ENCODE data around the gene LELP1. TPM values are rescaled to one million over a fixed set of nuclear protein-coding genes. Genes with fewer than 3 reads are reported as not detected.

The LELP1 gene
- total RNA-seq: not detected in 3 replicates
- long read RNA-seq: 0 reads

DNA sequence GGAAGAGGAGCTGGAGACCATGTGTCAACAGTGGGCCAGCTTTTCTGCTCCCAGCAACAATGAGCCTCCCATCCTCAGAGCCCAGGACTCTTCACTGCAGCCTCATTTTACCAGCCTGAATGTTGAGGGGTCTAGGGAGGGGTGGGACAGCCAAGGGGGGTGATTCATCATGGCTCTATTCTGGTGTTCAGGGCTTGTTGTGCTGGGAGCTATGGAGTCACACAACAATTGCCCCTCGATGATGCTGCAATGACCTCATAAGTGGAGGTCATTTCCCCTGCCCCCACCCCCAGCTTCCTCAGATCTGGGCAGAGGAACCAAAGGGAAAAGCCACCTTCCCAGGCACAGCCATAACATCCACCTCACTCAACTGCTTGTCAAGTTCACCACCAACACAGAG is at the start of gene LELP1:
Gene LELP1, plus strand, starts transcription at position 301 of the 400 bp plus-strand sequence. CDS start 1,278 bp downstream, outside the sequence.
- TF ChIP-seq, protein P1, sequence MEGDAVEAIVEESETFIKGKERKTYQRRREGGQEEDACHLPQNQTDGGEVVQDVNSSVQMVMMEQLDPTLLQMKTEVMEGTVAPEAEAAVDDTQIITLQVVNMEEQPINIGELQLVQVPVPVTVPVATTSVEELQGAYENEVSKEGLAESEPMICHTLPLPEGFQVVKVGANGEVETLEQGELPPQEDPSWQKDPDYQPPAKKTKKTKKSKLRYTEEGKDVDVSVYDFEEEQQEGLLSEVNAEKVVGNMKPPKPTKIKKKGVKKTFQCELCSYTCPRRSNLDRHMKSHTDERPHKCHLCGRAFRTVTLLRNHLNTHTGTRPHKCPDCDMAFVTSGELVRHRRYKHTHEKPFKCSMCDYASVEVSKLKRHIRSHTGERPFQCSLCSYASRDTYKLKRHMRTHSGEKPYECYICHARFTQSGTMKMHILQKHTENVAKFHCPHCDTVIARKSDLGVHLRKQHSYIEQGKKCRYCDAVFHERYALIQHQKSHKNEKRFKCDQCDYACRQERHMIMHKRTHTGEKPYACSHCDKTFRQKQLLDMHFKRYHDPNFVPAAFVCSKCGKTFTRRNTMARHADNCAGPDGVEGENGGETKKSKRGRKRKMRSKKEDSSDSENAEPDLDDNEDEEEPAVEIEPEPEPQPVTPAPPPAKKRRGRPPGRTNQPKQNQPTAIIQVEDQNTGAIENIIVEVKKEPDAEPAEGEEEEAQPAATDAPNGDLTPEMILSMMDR (IDR thresholded peaks at IDR 0.05): no peak
- Mint-ChIP-seq H3K4me3 (ENCODE audit: unreplicated experiment) (no peak within 1 kb of the TSS), H3K4me1 (ENCODE audit: low read depth) (no peaks in the 10 kb centered on the region), H3K9me3 (ENCODE audit: low read depth) (no peaks in the 10 kb centered on the region), H3K36me3 (ENCODE audit: low read depth) (no peaks in the 10 kb centered on the region), H3K27me3 (ENCODE audit: low read depth) (peaks cover 5% of the 10 kb centered on the region), H3K27ac (ENCODE audit: unreplicated experiment) (no peak within 1 kb of the TSS)
- DNase-seq (ENCODE audit: low spot score): no peak

DNA sequence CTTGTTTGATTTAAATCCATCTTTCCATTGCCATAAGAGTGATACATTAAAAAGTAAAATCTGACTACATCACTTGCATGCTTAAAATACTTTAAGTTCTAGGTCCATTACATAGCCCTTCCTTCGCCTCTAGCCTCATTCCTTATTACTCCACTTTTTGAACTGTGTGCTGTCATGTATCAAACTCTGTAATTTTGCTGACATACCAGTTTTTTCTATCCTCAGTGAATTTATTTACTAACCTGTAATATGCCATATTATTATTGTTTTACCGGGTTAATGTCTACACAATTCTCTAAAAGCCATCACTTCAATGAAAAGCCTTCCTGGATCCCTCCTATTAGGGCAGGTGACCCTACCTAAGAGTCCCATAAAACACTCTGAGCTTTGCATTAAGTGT is 47.7 kb upstream of the LELP1 start:
- Mint-ChIP-seq H3K27ac (ENCODE audit: unreplicated experiment) (no peak overlapping the region), H3K9me3 (ENCODE audit: low read depth) (peaks cover 9% of the 10 kb centered on the region), H3K4me3 (ENCODE audit: unreplicated experiment) (no peak overlapping the region), H3K27me3 (ENCODE audit: low read depth) (peaks cover 4% of the 10 kb centered on the region), H3K36me3 (ENCODE audit: low read depth) (no peaks in the 10 kb centered on the region), H3K4me1 (ENCODE audit: low read depth) (no peaks in the 10 kb centered on the region)
- TF ChIP-seq, protein P1 (IDR thresholded peaks at IDR 0.05): no peak
- no peak for DNase-seq (ENCODE audit: low spot score)

DNA sequence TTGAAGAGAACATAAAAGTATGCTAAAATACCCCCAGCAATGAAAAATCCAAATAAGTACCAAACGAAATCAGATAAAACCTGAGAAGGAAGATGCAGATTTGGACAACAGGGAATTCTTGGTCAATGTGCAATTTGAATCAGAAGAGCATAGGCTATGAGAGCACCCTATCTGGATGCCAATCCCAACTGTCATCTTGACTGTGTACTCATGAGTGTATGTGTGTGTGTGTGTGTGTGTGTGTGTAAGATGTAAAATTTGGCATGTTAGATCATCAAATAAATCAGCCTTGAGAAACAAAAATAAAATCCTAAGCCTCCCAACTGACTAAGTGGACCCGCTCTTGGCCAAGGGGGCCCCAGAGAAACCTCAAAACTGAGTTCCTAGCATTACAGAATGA is 34.5 kb upstream of the LELP1 start:
- H3K27ac Mint-ChIP-seq (ENCODE audit: unreplicated experiment): no peak overlapping the region
- no peaks in the 10 kb centered on the region for H3K4me1 Mint-ChIP-seq (ENCODE audit: low read depth)
- TF ChIP-seq, protein P1 (IDR thresholded peaks at IDR 0.05): no peak
- no peak for DNase-seq (ENCODE audit: low spot score)
- no peaks in the 10 kb centered on the region for H3K9me3 Mint-ChIP-seq (ENCODE audit: low read depth)
- peaks cover 2% of the 10 kb centered on the region for H3K27me3 Mint-ChIP-seq (ENCODE audit: low read depth)
- no peaks in the 10 kb centered on the region for H3K36me3 Mint-ChIP-seq (ENCODE audit: low read depth)
- H3K4me3 Mint-ChIP-seq (ENCODE audit: unreplicated experiment): no peak overlapping the region

DNA sequence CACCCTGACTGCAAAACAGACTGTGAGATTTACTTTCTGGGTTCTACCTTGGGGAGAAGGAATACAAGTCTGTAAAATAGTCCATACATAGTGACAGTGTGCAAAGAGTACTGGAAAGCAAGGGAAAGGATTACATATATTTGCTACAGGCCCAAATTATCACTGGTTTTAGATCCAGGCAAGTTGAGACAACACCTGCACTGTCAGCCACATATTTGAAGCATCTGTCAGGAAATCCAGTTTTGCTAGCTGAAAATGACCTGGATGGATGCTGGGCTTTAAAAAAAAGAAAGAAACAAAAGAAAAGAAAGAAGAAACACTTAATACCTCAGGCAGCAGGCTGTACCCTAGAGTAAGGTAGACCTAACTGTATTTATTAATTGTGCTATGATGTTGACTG is 28.6 kb upstream of the LELP1 start:
- no peaks in the 10 kb centered on the region for H3K9me3 Mint-ChIP-seq (ENCODE audit: low read depth)
- H3K4me3 Mint-ChIP-seq (ENCODE audit: unreplicated experiment): no peak overlapping the region
- H3K36me3 Mint-ChIP-seq (ENCODE audit: low read depth): no peaks in the 10 kb centered on the region
- peaks cover 9% of the 10 kb centered on the region for H3K27me3 Mint-ChIP-seq (ENCODE audit: low read depth)
- no peak overlapping the region for H3K27ac Mint-ChIP-seq (ENCODE audit: unreplicated experiment)
- no peak for DNase-seq (ENCODE audit: low spot score)
- no peaks in the 10 kb centered on the region for H3K4me1 Mint-ChIP-seq (ENCODE audit: low read depth)
- TF ChIP-seq, protein P1 (IDR thresholded peaks at IDR 0.05): no peak

DNA sequence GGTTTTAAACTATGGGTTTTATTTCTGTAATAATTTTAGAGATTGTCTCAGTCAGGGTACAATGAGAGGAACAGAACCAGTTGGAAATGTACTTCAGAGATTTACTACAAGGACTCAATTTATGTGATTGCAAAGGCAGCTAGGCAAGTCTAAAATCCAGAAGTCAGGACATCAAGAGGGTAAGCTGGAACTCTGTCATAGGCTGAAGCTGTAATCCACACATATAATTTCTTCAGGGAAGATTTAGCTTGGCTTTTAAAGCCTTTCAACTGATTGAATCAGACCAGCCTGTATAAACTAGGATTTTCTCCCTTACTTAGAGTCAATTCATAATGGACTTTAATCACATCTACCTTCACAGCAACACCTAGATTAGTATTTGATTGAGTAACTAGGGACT is 24.3 kb upstream of the LELP1 start:
- H3K27me3 Mint-ChIP-seq (ENCODE audit: low read depth): peaks cover 9% of the 10 kb centered on the region
- TF ChIP-seq, protein P1 (IDR thresholded peaks at IDR 0.05): no peak
- no peaks in the 10 kb centered on the region for H3K36me3 Mint-ChIP-seq (ENCODE audit: low read depth)
- no peak overlapping the region for H3K27ac Mint-ChIP-seq (ENCODE audit: unreplicated experiment)
- no peak overlapping the region for H3K4me3 Mint-ChIP-seq (ENCODE audit: unreplicated experiment)
- H3K9me3 Mint-ChIP-seq (ENCODE audit: low read depth): no peaks in the 10 kb centered on the region
- no peak for DNase-seq (ENCODE audit: low spot score)
- H3K4me1 Mint-ChIP-seq (ENCODE audit: low read depth): no peaks in the 10 kb centered on the region
